T-helper 17 cell (primary cell): ENCODE results near the gene RAB3C. TPM values are rescaled to one million over a fixed set of nuclear protein-coding genes. Genes with fewer than 3 reads are reported as not detected.

Experiments used
- ATAC-seq: fragments of 150-1000 bp; cut with Tn5 transposase; 2 replicates; pipeline ENCODE4 v1.10.0; 2021; ENCODE audit warnings: mild to moderate bottlenecking, moderate library complexity
- DNase-seq, 3 donors: peaks; one replicate each; pipeline versions ENCODE4 v3.0.0 to v3.0.0-alpha.2; 2020 to 2021
- H3K9me3 ChIP-seq: one replicate; pipeline ENCODE4 v1.7.0; 2013; ENCODE audit warnings: low read length, mild to moderate bottlenecking; ENCODE audit not compliant: control insufficient read depth, poor library complexity, severe bottlenecking
- H3K27ac Mint-ChIP-seq: one replicate; pipeline ENCODE4 v1.8.0; 2022; ENCODE audit warnings: mild to moderate bottlenecking, moderate library complexity, mixed read lengths
- H3K27me3 Mint-ChIP-seq: one replicate; pipeline ENCODE4 v1.8.0; 2022; ENCODE audit warnings: mixed read lengths
- H3K36me3 Mint-ChIP-seq: one replicate; pipeline ENCODE4 v1.8.0; 2022; ENCODE audit warnings: low read depth, mixed read lengths
- H3K4me1 Mint-ChIP-seq: one replicate; pipeline ENCODE4 v1.8.0; 2022; ENCODE audit warnings: mild to moderate bottlenecking, mixed read lengths
- H3K4me3 Mint-ChIP-seq: one replicate; pipeline ENCODE4 v1.8.0; 2022; ENCODE audit warnings: mild to moderate bottlenecking, moderate library complexity, mixed read lengths
- total RNA-seq, 4 donors: library from RNA in 2 of 4; stranded (reverse) in 2 of 4; gene quantifications; one replicate each; pipeline ENCODE4 v1.2.3 and lab custom pipeline; 2022 to 2026

RAB3C gene
- total RNA-seq, 2 donors from 2014 or later: 0.03 TPM; not detected in 1

DNA sequence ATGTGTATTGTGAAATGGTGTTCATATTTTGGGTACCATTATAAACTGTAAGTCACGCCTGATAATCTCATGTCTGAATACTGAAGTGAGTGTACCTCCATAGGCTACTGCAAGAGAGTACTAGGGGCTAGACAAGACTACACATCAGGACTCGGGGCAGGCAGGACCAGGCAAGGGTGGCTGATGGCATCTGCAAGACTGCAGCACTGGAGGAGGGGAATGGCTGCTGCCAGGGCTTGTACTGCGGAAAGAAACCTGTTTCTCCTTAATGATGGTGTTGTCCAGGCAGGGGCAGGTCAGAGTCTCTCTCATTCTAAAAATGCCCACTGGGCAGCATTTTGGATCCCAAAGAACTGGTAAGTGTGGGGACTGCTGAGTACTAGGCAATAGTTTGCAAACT is 172.5 kb downstream of the RAB3C start:
- no peak for ATAC-seq
- peaks cover 15% of the 10 kb centered on the region for H3K27me3 Mint-ChIP-seq
- H3K27ac Mint-ChIP-seq: no peak overlapping the region
- no peak overlapping the region for H3K4me3 Mint-ChIP-seq
- no peak for DNase-seq
- peaks cover 18% of the 10 kb centered on the region for H3K4me1 Mint-ChIP-seq
- H3K9me3 ChIP-seq: no peaks in the 10 kb centered on the region
- no peaks in the 10 kb centered on the region for H3K36me3 Mint-ChIP-seq

DNA sequence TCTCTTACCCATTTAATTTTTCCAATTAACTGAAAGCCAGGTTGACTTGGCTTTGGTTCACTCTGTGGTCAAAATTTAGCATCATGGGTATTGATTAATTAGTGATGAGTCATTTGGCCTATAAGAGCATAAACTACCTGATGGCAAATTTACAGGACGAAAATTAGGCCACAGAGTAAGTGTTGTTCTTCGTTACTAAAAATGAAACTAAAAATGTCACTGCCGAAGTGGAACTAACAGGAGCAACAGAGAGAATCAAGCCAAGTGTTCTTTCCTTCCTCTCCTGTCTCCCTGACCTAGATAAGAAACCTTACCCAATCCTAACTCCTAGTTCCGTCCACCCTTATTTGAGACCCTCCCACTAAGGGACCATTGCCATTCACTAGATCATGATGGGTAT is 176.9 kb downstream of the RAB3C start:
- ATAC-seq (peak; percentile 66), DNase-seq (no peak)
- Mint-ChIP-seq H3K4me1 (peaks cover 32% of the 10 kb centered on the region), H3K4me3 (peak overlapping the region; percentile 82), H3K27ac (peak overlapping the region; percentile 93), H3K36me3 (no peaks in the 10 kb centered on the region), H3K27me3 (peaks cover 5% of the 10 kb centered on the region)
- H3K9me3 ChIP-seq: no peaks in the 10 kb centered on the region

GRCh38 chr5:58760222-58760621 is 177.3 kb downstream of the RAB3C start:
- ATAC-seq: no peak

GRCh38 chr5:58761407-58761806 is 178.5 kb downstream of the RAB3C start:
- peak overlapping the region; percentile 93 for H3K27ac Mint-ChIP-seq
- ATAC-seq (peak; percentile 82), DNase-seq (no peak)
- peaks cover 32% of the 10 kb centered on the region for H3K4me1 Mint-ChIP-seq
- no peaks in the 10 kb centered on the region for H3K36me3 Mint-ChIP-seq
- no peaks in the 10 kb centered on the region for H3K9me3 ChIP-seq
- no peaks in the 10 kb centered on the region for H3K27me3 Mint-ChIP-seq
- no peak overlapping the region for H3K4me3 Mint-ChIP-seq

More at GRCh38 chr5:58760222-58760621, 177.3 kb downstream of the RAB3C start:
- Mint-ChIP-seq H3K4me1 (peaks cover 32% of the 10 kb centered on the region), H3K27me3 (peaks cover 3% of the 10 kb centered on the region), H3K36me3 (no peaks in the 10 kb centered on the region), H3K27ac (peak overlapping the region; percentile 93), H3K4me3 (peak overlapping the region; percentile 82)
- H3K9me3 ChIP-seq: no peaks in the 10 kb centered on the region
- no peak for DNase-seq

GRCh38 chr5:58763390-58763789 is 180.5 kb downstream of the RAB3C start:
- Mint-ChIP-seq H3K27ac (no peak overlapping the region), H3K4me3 (no peak overlapping the region)

GRCh38 chr5:58764199-58764598 is 181.3 kb downstream of the RAB3C start:
- no peak for ATAC-seq
- Mint-ChIP-seq H3K4me1 (peaks cover 24% of the 10 kb centered on the region), H3K27ac (no peak overlapping the region)

More at GRCh38 chr5:58763390-58763789, 180.5 kb downstream of the RAB3C start:
- no peaks in the 10 kb centered on the region for H3K9me3 ChIP-seq
- DNase-seq: no peak
- no peak for ATAC-seq
- H3K4me1 Mint-ChIP-seq: peaks cover 31% of the 10 kb centered on the region
- no peaks in the 10 kb centered on the region for H3K27me3 Mint-ChIP-seq
- no peaks in the 10 kb centered on the region for H3K36me3 Mint-ChIP-seq

DNA sequence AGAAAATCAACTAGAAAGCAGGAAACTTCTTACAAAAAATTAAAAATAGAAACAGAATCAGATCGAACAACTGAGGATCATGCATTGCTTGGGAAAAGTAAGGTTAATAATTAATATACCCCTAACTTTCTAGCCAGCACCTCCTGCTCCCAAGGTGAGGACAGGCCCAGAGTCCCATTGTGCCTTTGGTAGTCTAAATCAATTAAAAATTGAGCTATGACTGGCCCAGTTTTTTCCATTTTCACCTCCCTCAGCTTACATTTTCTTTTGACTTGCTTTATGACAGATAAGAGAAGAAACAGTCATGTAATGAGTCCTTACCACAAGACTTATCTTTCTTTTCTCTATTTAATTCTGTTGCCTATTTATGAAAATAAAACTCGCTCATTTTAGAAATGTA is 182.2 kb downstream of the RAB3C start:
- no peaks in the 10 kb centered on the region for H3K27me3 Mint-ChIP-seq
- ATAC-seq (no peak), DNase-seq (no peak)
- no peak overlapping the region for H3K27ac Mint-ChIP-seq
- H3K36me3 Mint-ChIP-seq: no peaks in the 10 kb centered on the region
- H3K9me3 ChIP-seq: no peaks in the 10 kb centered on the region
- no peak overlapping the region for H3K4me3 Mint-ChIP-seq
- H3K4me1 Mint-ChIP-seq: peaks cover 18% of the 10 kb centered on the region

More at GRCh38 chr5:58764199-58764598, 181.3 kb downstream of the RAB3C start:
- DNase-seq: no peak
- Mint-ChIP-seq H3K36me3 (no peaks in the 10 kb centered on the region), H3K27me3 (no peaks in the 10 kb centered on the region), H3K4me3 (no peak overlapping the region)
- H3K9me3 ChIP-seq: no peaks in the 10 kb centered on the region

DNA sequence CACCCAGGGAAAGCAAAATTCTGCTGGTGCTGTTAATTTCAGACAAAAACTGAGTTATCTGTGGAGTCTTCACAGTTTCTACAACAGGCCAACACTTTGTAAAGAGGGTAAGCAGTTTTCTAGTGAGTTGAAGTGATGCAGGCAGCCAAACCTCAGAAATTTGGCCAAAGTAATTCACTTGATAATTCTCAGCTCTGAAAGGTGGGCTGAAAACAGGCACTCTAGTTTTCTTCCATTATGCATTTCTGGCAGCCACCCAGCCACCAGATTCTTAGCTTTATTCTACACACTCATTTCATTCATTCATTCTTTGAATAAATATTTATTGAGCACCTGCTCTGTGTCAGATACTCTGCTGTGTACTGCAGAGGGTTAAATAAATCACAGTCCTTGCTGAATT is 184.2 kb downstream of the RAB3C start:
- peaks cover 4% of the 10 kb centered on the region for H3K4me1 Mint-ChIP-seq
- no peaks in the 10 kb centered on the region for H3K36me3 Mint-ChIP-seq
- no peak overlapping the region for H3K4me3 Mint-ChIP-seq
- DNase-seq (no peak), ATAC-seq (no peak)
- H3K27ac Mint-ChIP-seq: no peak overlapping the region
- H3K27me3 Mint-ChIP-seq: no peaks in the 10 kb centered on the region
- H3K9me3 ChIP-seq: no peaks in the 10 kb centered on the region

DNA sequence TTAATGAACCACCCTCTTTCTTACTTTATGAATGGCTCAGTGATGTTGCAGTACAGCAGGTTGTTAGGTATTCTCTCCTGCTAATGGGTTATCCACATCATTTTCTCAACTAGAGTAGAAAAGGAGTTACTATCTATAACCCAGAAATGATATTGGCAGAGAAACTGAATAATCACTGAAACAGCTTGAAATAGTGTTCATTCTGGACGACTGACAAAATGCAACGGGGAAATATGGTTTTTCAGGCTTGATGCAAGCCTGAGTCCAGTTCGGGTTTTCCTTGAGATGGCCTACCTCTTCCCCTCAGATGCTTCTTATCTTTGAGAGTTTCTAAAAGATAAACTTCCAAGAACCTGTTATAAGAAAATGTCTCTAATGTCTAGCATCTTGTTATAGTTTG is 187.3 kb downstream of the RAB3C start:
- Mint-ChIP-seq H3K4me3 (no peak overlapping the region), H3K27ac (no peak overlapping the region), H3K4me1 (peaks cover 7% of the 10 kb centered on the region), H3K36me3 (peaks cover 5% of the 10 kb centered on the region), H3K27me3 (peaks cover 6% of the 10 kb centered on the region)
- DNase-seq: no peak
- ATAC-seq: no peak
- no peaks in the 10 kb centered on the region for H3K9me3 ChIP-seq

GRCh38 chr5:58771796-58772195 is 188.9 kb downstream of the RAB3C start:
- DNase-seq (no peak), ATAC-seq (no peak)
- H3K27ac Mint-ChIP-seq: no peak overlapping the region
- peaks cover 7% of the 10 kb centered on the region for H3K4me1 Mint-ChIP-seq
- H3K27me3 Mint-ChIP-seq: peaks cover 17% of the 10 kb centered on the region
- no peaks in the 10 kb centered on the region for H3K9me3 ChIP-seq
- H3K4me3 Mint-ChIP-seq: no peak overlapping the region
- H3K36me3 Mint-ChIP-seq: peaks cover 5% of the 10 kb centered on the region

GRCh38 chr5:58773744-58774441 is 191.0 kb downstream of the RAB3C start:
- no peak for ATAC-seq
- H3K27ac Mint-ChIP-seq: no peak overlapping the region
- peaks cover 7% of the 10 kb centered on the region for H3K4me1 Mint-ChIP-seq
- no peak overlapping the region for H3K4me3 Mint-ChIP-seq
- DNase-seq: no peak
- H3K9me3 ChIP-seq: no peaks in the 10 kb centered on the region
- H3K36me3 Mint-ChIP-seq: peaks cover 5% of the 10 kb centered on the region
- peaks cover 20% of the 10 kb centered on the region for H3K27me3 Mint-ChIP-seq

- peaks cover 22% of the 10 kb centered on the region for H3K27me3 Mint-ChIP-seq
- no peak for ATAC-seq
Measured at GRCh38 chr5:58774937-58775336, 192.1 kb downstream of the RAB3C start.

GRCh38 chr5:58775701-58776262 is 192.9 kb downstream of the RAB3C start:
- H3K27ac Mint-ChIP-seq: peak overlapping the region; percentile 49
- no peak for DNase-seq
- no peak for ATAC-seq

More at GRCh38 chr5:58774937-58775336, 192.1 kb downstream of the RAB3C start:
- H3K36me3 Mint-ChIP-seq: peaks cover 7% of the 10 kb centered on the region
- DNase-seq: no peak
- H3K9me3 ChIP-seq: no peaks in the 10 kb centered on the region
- no peak overlapping the region for H3K27ac Mint-ChIP-seq
- peaks cover 7% of the 10 kb centered on the region for H3K4me1 Mint-ChIP-seq
- no peak overlapping the region for H3K4me3 Mint-ChIP-seq

DNA sequence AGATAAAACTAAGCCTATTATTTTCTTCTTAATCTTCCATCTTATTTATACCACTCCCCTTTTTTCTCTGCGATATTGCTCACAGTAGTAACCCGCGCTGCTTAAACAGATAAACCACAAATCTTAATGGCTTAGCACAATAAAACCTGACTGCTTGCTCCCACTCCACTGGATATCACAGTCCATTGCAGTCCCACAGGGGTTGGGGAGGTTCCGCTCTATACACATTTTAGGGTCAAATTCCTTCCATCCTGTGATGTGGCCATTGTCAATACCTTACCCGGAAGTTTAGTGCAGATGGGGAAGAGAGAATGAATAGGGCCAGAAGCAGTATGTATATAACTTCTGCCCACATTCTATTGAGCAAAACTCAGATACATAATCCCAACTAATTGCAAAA is 193.7 kb downstream of the RAB3C start:
- Mint-ChIP-seq H3K27me3 (peaks cover 22% of the 10 kb centered on the region), H3K4me1 (peaks cover 7% of the 10 kb centered on the region), H3K36me3 (peaks cover 7% of the 10 kb centered on the region), H3K27ac (peak overlapping the region; percentile 49), H3K4me3 (no peak overlapping the region)
- ATAC-seq: no peak
- DNase-seq: no peak
- H3K9me3 ChIP-seq: no peaks in the 10 kb centered on the region

More at GRCh38 chr5:58775701-58776262, 192.9 kb downstream of the RAB3C start:
- Mint-ChIP-seq H3K4me1 (peaks cover 7% of the 10 kb centered on the region), H3K4me3 (no peak overlapping the region), H3K27me3 (peaks cover 22% of the 10 kb centered on the region), H3K36me3 (peaks cover 7% of the 10 kb centered on the region)
- no peaks in the 10 kb centered on the region for H3K9me3 ChIP-seq
